Esophagus squamous epithelium (tissue), 4 donors: ENCODE measurements around the gene SPIB.

ENCODE experiments used
- POLR2A ChIP-seq, 4 donors: fragments of 450-650 bp; IDR thresholded peaks; one replicate each; pipeline ENCODE4 v1.6.1; 2017; ENCODE audit warnings: antibody characterized with exemption in 4 of 4, mild to moderate bottlenecking in 4 of 4, moderate library complexity in 3 of 4
- TF ChIP-seq, protein P1 (sequence below), 6 experiments: fragments of 450-650 bp in 4 of 6; fragments of 200-600 bp in 2 of 6; sonication (generic) in 2 of 6; IDR thresholded peaks; one replicate each; pipeline ENCODE4 v1.5.1; 2016 to 2019; ENCODE audit warnings: antibody characterized with exemption in 6 of 6, mild to moderate bottlenecking in 4 of 6, moderate library complexity in 4 of 6

DNA sequence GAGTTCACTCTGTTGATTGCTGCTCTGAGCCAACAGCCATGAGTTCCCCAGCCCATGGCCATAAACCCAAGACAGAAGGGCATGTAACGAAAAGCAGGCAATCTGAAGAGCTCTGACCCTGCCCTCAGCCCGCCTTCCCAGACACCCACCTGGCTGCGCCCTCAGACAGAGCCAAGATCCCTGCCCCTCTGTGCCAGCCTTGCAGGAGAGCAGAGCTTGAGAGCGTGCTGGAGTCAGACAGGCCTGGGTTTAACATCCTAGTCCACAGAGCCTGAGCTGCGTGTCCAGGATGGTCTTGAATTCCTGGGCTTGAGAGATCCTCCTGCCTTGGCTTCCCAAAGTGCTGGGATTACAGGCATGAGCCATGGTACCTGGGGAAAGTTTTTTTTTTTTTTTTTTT, 38.6 kb downstream of the SPIB start:
- TF ChIP-seq, protein P1, sequence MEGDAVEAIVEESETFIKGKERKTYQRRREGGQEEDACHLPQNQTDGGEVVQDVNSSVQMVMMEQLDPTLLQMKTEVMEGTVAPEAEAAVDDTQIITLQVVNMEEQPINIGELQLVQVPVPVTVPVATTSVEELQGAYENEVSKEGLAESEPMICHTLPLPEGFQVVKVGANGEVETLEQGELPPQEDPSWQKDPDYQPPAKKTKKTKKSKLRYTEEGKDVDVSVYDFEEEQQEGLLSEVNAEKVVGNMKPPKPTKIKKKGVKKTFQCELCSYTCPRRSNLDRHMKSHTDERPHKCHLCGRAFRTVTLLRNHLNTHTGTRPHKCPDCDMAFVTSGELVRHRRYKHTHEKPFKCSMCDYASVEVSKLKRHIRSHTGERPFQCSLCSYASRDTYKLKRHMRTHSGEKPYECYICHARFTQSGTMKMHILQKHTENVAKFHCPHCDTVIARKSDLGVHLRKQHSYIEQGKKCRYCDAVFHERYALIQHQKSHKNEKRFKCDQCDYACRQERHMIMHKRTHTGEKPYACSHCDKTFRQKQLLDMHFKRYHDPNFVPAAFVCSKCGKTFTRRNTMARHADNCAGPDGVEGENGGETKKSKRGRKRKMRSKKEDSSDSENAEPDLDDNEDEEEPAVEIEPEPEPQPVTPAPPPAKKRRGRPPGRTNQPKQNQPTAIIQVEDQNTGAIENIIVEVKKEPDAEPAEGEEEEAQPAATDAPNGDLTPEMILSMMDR (IDR thresholded peaks at IDR 0.05): no peak
- no peak for TF ChIP-seq POLR2A (IDR thresholded peaks at IDR 0.05)
